IMR-90 (cell line): ENCODE results near the gene EXOC4. TPM values are rescaled to one million over a fixed set of nuclear protein-coding genes. Genes with fewer than 3 reads are reported as not detected.

ENCODE experiments used
- ATAC-seq: fragments of 200-7000 bp; cut with Tn5 transposase; 2 replicates; pipeline ENCODE4 v1.9.1; 2020; ENCODE audit warnings: low read depth, mild to moderate bottlenecking, moderate library complexity
- BruUV-seq: library from RNA; stranded (reverse); fragments of 400-500 nt; replicated peaks from 2 replicates; lab custom pipeline; 2021; lab: Mats Ljungman, UMichigan
- CTCF ChIA-PET: fragments of 300-600 bp; formaldehyde crosslinking; extraction: SDS; loops from one replicate; lab custom pipeline; 2021; ENCODE audit warnings: antibody characterized with exemption; lab: Yijun Ruan, JAX
- POLR2A ChIA-PET: fragments of 300-600 bp; sonication (Branson Sonifier 250); formaldehyde crosslinking; loops from one replicate; lab custom pipeline; 2022; ENCODE audit warnings: antibody characterized with exemption; ENCODE audit not compliant: unreplicated experiment; lab: Charles Lee
- DNase-seq: peaks from one replicate; pipeline ENCODE4 v3.0.0; 2013
- H2AFZ ChIP-seq: replicated peaks from 2 replicates; pipeline ENCODE3; 2013; ENCODE audit warnings: low read length, mild to moderate bottlenecking; ENCODE audit not compliant: poor library complexity
- H2AK5ac ChIP-seq: 2 replicates; pipeline ENCODE4 v1.6.1; 2013; ENCODE audit warnings: low read depth, low read length, inconsistent platforms
- H2AK9ac ChIP-seq: replicated peaks from 2 replicates; pipeline ENCODE3; 2013; ENCODE audit warnings: mild to moderate bottlenecking, low read depth, low read length, moderate library complexity; ENCODE audit not compliant: poor library complexity
- H2BK120ac ChIP-seq: 2 replicates; pipeline ENCODE4 v1.6.1; 2013; ENCODE audit warnings: low read depth, low read length, inconsistent platforms
- H2BK15ac ChIP-seq: 3 replicates; pipeline ENCODE4 v1.6.1; 2013; ENCODE audit warnings: low read depth, low read length, inconsistent platforms
- H2BK20ac ChIP-seq: 2 replicates; pipeline ENCODE4 v1.6.1; 2013; ENCODE audit warnings: low read depth, mild to moderate bottlenecking, inconsistent platforms, low read length, moderate library complexity
- H2BK5ac ChIP-seq: 2 replicates; pipeline ENCODE4 v1.6.1; 2013; ENCODE audit warnings: mild to moderate bottlenecking, low read depth, low read length, inconsistent platforms; ENCODE audit not compliant: poor library complexity, severe bottlenecking
- H3K14ac ChIP-seq: replicated peaks from 2 replicates; pipeline ENCODE4 v1.6.1; 2013; ENCODE audit warnings: low read depth, low read length, inconsistent platforms
- H3K18ac ChIP-seq: 2 replicates; pipeline ENCODE4 v1.6.1; 2013; ENCODE audit warnings: low read depth, low read length, control low read depth
- H3K23ac ChIP-seq: 2 replicates; pipeline ENCODE4 v1.6.1; 2013; ENCODE audit warnings: low read depth, low read length, inconsistent platforms
- H3K27ac ChIP-seq: 2 replicates; pipeline ENCODE4 v1.5.1; 2013; ENCODE audit warnings: mild to moderate bottlenecking, control low read depth, low read length; ENCODE audit not compliant: insufficient read depth
- H3K27me3 ChIP-seq: 2 replicates; pipeline ENCODE4 v1.6.1; 2013; ENCODE audit warnings: low read length; ENCODE audit not compliant: control insufficient read depth, insufficient read depth
- H3K36me3 ChIP-seq: 2 replicates; pipeline ENCODE4 v1.6.1; 2013; ENCODE audit warnings: low read length, mixed read lengths; ENCODE audit not compliant: control insufficient read depth, insufficient read depth
- H3K4ac ChIP-seq: 2 replicates; pipeline ENCODE4 v1.6.1; 2013; ENCODE audit warnings: low read depth, low read length, inconsistent platforms
- H3K4me1 ChIP-seq: 2 replicates; pipeline ENCODE4 v1.6.1; 2013; ENCODE audit warnings: low read length, mixed read lengths; ENCODE audit not compliant: control insufficient read depth, insufficient read depth
- H3K4me2 ChIP-seq: 2 replicates; pipeline ENCODE4 v1.6.1; 2013; ENCODE audit warnings: low read depth, mild to moderate bottlenecking, control low read depth, low read length, moderate library complexity
- H3K4me3 ChIP-seq: 2 replicates; pipeline ENCODE4 v1.5.1; 2013; ENCODE audit warnings: low read depth, mild to moderate bottlenecking, control low read depth, low read length, moderate library complexity; ENCODE audit not compliant: insufficient read depth
- H3K56ac ChIP-seq: 2 replicates; pipeline ENCODE4 v1.6.1; 2013; ENCODE audit warnings: low read length, inconsistent platforms; ENCODE audit not compliant: insufficient read depth; ENCODE audit errors: extremely low read depth
- H3K79me1 ChIP-seq, 2 experiments: 2 replicates each; pipeline ENCODE4 v1.6.1; 2013; ENCODE audit warnings: low read length in 2 of 2, inconsistent platforms in 1 of 2, low read depth in 1 of 2
- H3K9ac ChIP-seq: 2 replicates; pipeline ENCODE4 v1.6.1; 2013; ENCODE audit warnings: low read depth, low read length, control low read depth
- H3K9me1 ChIP-seq: 2 replicates; pipeline ENCODE4 v1.6.1; 2013; ENCODE audit warnings: low read length, inconsistent platforms; ENCODE audit not compliant: insufficient read depth
- H3K9me3 ChIP-seq: 2 replicates; pipeline ENCODE4 v1.6.1; 2013; ENCODE audit warnings: low read length; ENCODE audit not compliant: control insufficient read depth, insufficient read depth
- H4K20me1 ChIP-seq: 2 replicates; pipeline ENCODE4 v1.6.1; 2013; ENCODE audit warnings: low read length, inconsistent platforms; ENCODE audit not compliant: insufficient read depth
- H4K5ac ChIP-seq: 2 replicates; pipeline ENCODE4 v1.6.1; 2013; ENCODE audit warnings: mild to moderate bottlenecking, low read depth, low read length, control low read depth
- H4K8ac ChIP-seq, 2 experiments: 2 replicates each; pipeline ENCODE4 v1.6.1; 2013; ENCODE audit warnings: low read depth in 2 of 2, low read length in 2 of 2, control low read depth in 1 of 2, inconsistent platforms in 1 of 2
- H4K91ac ChIP-seq: 2 replicates; pipeline ENCODE4 v1.6.1; 2013; ENCODE audit warnings: low read depth, low read length, inconsistent platforms; ENCODE audit not compliant: insufficient read depth
- BHLHE40 ChIP-seq: fragments of 150-350 bp; IDR thresholded peaks from 2 replicates; pipeline ENCODE4 v1.6.1; 2016; ENCODE audit warnings: mild to moderate bottlenecking, low read depth, low read length
- CEBPB ChIP-seq: IDR thresholded peaks from 2 replicates; pipeline ENCODE4 v1.6.1; 2012; ENCODE audit warnings: low read depth, low read length, improper control_type of control experiment
- CHD1 ChIP-seq: IDR thresholded peaks from 2 replicates; pipeline ENCODE4 v1.6.1; 2012; ENCODE audit warnings: low read depth, low read length, improper control_type of control experiment
- CTCF ChIP-seq: conservative IDR thresholded peaks from 2 replicates; pipeline ENCODE4 v1.5.1; 2012; ENCODE audit warnings: mild to moderate bottlenecking, low read depth, low read length, improper control_type of control experiment
- ELK1 ChIP-seq: fragments of 150-350 bp; IDR thresholded peaks from 2 replicates; pipeline ENCODE4 v1.6.1; 2016; ENCODE audit warnings: low read depth, mild to moderate bottlenecking, low read length, moderate library complexity, borderline replicate concordance
- FOS ChIP-seq: fragments of 150-350 bp; IDR thresholded peaks from 2 replicates; pipeline ENCODE4 v1.6.1; 2016; ENCODE audit warnings: low read depth, low read length
- MAFK ChIP-seq: IDR thresholded peaks from 2 replicates; pipeline ENCODE4 v1.6.1; 2012; ENCODE audit warnings: low read depth, low read length, improper control_type of control experiment
- MAZ ChIP-seq: IDR thresholded peaks from 2 replicates; pipeline ENCODE4 v1.6.1; 2012; ENCODE audit warnings: low read depth, mild to moderate bottlenecking, low read length, improper control_type of control experiment, moderate library complexity, borderline replicate concordance
- MXI1 ChIP-seq: IDR thresholded peaks from 2 replicates; pipeline ENCODE4 v1.6.1; 2012; ENCODE audit warnings: low read depth, mild to moderate bottlenecking, low read length, moderate library complexity, borderline replicate concordance
- NFE2L2 ChIP-seq: fragments of 150-350 bp; IDR thresholded peaks from 2 replicates; pipeline ENCODE4 v1.6.1; 2016; ENCODE audit warnings: low read depth, mild to moderate bottlenecking, low read length
- POLR2A ChIP-seq: IDR thresholded peaks from 2 replicates; pipeline ENCODE4 v1.6.1; 2012; ENCODE audit warnings: mild to moderate bottlenecking, low read depth, low read length
- RAD21 ChIP-seq: IDR thresholded peaks from 2 replicates; pipeline ENCODE4 v1.6.1; 2012; ENCODE audit warnings: low read length, improper control_type of control experiment
- RCOR1 ChIP-seq: IDR thresholded peaks from 2 replicates; pipeline ENCODE4 v1.6.1; 2012; ENCODE audit warnings: mild to moderate bottlenecking, low read length, improper control_type of control experiment; ENCODE audit not compliant: insufficient replicate concordance
- RFX5 ChIP-seq: IDR thresholded peaks from 2 replicates; pipeline ENCODE4 v1.8.0; 2012; ENCODE audit warnings: low read depth, mild to moderate bottlenecking, low read length, moderate library complexity
- SMC3 ChIP-seq: fragments of 150-350 bp; IDR thresholded peaks from 2 replicates; pipeline ENCODE4 v1.6.1; 2016; ENCODE audit warnings: low read depth, mild to moderate bottlenecking, antibody characterized with exemption, low read length, moderate library complexity
- USF2 ChIP-seq: fragments of 150-350 bp; IDR thresholded peaks from 2 replicates; pipeline ENCODE4 v1.6.1; 2017; ENCODE audit warnings: mild to moderate bottlenecking, antibody characterized with exemption, low read length, low read depth
- WGBS, 2 experiments: methylation state at CpG; one replicate each; pipeline versions ENCODE4 v1.1.5 to v1.1.7; 2013; ENCODE audit warnings: missing lambda C conversion rate in 2 of 2; ENCODE audit not compliant: insufficient read length in 1 of 2; ENCODE audit errors: extremely low coverage in 2 of 2; 5-methylcytosine and 5-hydroxymethylcytosine counted together
- dilution Hi-C: fragments of 300-500 bp; cut with HindIII; formaldehyde crosslinking; loops from one replicate; pipeline ENCODE4 v1.14.3; 2018; ENCODE audit warnings: low sequenced_read_pairs; ENCODE audit not compliant: unreplicated experiment
- in situ Hi-C: fragments of 300-500 bp; cut with MboI; formaldehyde crosslinking; loops from 3 replicates; pipeline ENCODE4 v1.14.3; 2019; ENCODE audit warnings: low sequenced_read_pairs, inconsistent platforms, mixed read lengths
- intact Hi-C: fragments of 100-400 bp; cut with micrococcal nuclease; formaldehyde crosslinking; loops from 2 replicates; pipeline ENCODE4 v1.10.0; 2022
- polyA plus RNA-seq, 3 experiments: library from polyadenylated mRNA; depleted of rRNA; stranded (reverse); fragments of >200 nt; gene quantifications; 2 replicates each; pipeline ENCODE4 v1.2.3, GENCODE V29; 2012; ENCODE audit warnings: low replicate concordance in 1 of 3
- total RNA-seq: library from RNA; depleted of rRNA; stranded (reverse); fragments of >200 nt; gene quantifications from 2 replicates; pipeline ENCODE4 v1.2.3, GENCODE V29; 2012

Gene EXOC4
- total and polyA plus RNA-seq, 2 of the 4 experiments (the other 2 are of a cell fraction) = 25.4 to 94.6 TPM

GRCh38 chr7:133408212-133408611, 155.3 kb downstream of the EXOC4 start:
- no peak overlapping the region for H2AK5ac ChIP-seq
- BruUV-seq = no TSS peak
- dilution Hi-C loops = no loop called here
- H3K56ac ChIP-seq = no peak overlapping the region
- ATAC-seq (no peak), DNase-seq (no peak)
- H2BK5ac ChIP-seq = no peak overlapping the region
- no peaks in the 10 kb centered on the region for H3K4me1 ChIP-seq
- no peaks in the 10 kb centered on the region for H3K9me3 ChIP-seq
- 88 to 100% methylated on average over 1 of the region's 2 CpGs for WGBS, 2 experiments
- no peak overlapping the region for H2BK20ac ChIP-seq
- intact Hi-C loops = no loop called here
- H2BK15ac ChIP-seq = no peak overlapping the region
- H3K4ac ChIP-seq = no peak overlapping the region
- no peaks in the 10 kb centered on the region for H3K36me3 ChIP-seq
- no peak overlapping the region for H3K14ac ChIP-seq
- no peak overlapping the region for H3K4me3 ChIP-seq
- H3K27me3 ChIP-seq = no peaks in the 10 kb centered on the region
- no peak for TF ChIP-seq USF2
- TF ChIP-seq RAD21 = no peak
- no peak for TF ChIP-seq CTCF
- no peak for TF ChIP-seq BHLHE40
- no peak for TF ChIP-seq SMC3
- no peak for TF ChIP-seq NFE2L2
- no peak for TF ChIP-seq MAFK
- no peak for TF ChIP-seq RCOR1
- no peak for TF ChIP-seq MXI1
- TF ChIP-seq CEBPB = no peak
- no peak for TF ChIP-seq CHD1
- no peak for TF ChIP-seq ELK1
- TF ChIP-seq RFX5 = no peak
- no peak for TF ChIP-seq POLR2A
- TF ChIP-seq FOS = no peak
- TF ChIP-seq MAZ = no peak
- no peak overlapping the region for H3K27ac ChIP-seq
- no peak overlapping the region for H3K4me2 ChIP-seq
- peaks cover 7 to 12% of the 10 kb centered on the region in 2 experiments; a peak in 3 of 4 replicates for H3K79me1 ChIP-seq
- H3K18ac ChIP-seq = no peak overlapping the region
- H2AK9ac ChIP-seq = no peak overlapping the region
- H4K20me1 ChIP-seq = no peaks in the 10 kb centered on the region
- no peak overlapping the region for H4K5ac ChIP-seq
- no peak overlapping the region for H4K8ac ChIP-seq
- in situ Hi-C loops = no loop called here
- no peaks in the 10 kb centered on the region for H3K9me1 ChIP-seq
- no peak overlapping the region for H2BK120ac ChIP-seq
- ChIA-PET POLR2A (no interaction called here), CTCF (no interaction called here)
- no peak overlapping the region for H2AFZ ChIP-seq
- H4K91ac ChIP-seq = no peak overlapping the region
- no peak overlapping the region for H3K23ac ChIP-seq
- H3K9ac ChIP-seq = no peak overlapping the region
